ENCODE results near the gene PDLIM5. TPM values are rescaled to one million over a fixed set of nuclear protein-coding genes. Genes with fewer than 3 reads are reported as not detected.

PDLIM5 gene
- total RNA-seq, 2 experiments from 2014 or later: 6.3 to 12.6 TPM

DNA sequence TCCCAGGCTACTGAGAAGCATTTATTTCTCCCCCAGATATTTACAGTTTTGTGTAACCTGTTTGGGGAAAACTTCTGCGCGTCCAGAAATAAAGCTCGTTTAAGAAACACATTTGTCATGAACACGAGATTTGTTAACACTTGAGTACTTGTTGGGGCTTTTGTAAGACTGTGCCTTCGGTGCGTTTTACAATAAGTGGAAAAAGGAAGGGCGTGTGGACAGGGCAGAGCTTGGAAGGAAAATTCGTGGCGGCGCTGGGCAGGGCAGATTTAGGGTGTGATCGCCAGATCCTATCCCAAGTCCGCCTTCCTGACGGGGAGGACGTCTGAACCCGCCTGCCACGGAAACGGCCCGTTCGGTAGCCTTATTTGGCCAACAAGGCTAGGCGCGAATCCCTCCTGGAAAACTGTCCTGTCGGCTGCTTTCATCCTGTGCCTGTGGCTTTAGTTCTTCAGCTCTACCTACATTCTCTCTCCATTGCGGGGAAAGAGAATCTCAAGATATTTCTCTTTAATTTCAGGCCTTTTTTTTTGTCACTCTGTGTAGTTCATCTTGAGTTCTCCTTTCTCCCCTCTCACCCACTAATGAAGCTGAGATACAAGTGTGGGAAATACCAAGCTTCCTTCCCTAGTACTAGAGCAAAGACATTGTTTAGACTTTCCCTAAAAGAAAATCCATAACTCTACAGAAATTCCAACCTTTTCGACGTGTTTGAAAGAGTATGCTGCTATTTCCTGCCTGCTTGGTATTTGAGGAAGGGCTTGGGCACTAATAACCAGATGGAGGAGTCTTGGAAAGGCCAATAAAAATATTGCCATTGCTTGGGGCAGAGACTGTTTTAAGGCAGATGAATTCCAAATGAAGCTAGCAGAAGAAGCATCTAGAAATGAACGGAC lies 982 bp downstream of the PDLIM5 start:
- peak overlapping the region; percentile 100 for H2AFZ ChIP-seq (ENCODE audit: low read length)
- peak overlapping the region; percentile 81 for H3K4me3 ChIP-seq (ENCODE audit: low read depth, low read length, poor library complexity, severe bottlenecking)
- no peaks in the 10 kb centered on the region for H3K9me2 ChIP-seq (ENCODE audit: insufficient read depth, low read length)
- intact Hi-C loops (cut with micrococcal nuclease; ENCODE audit: unreplicated experiment): loop anchor here (5.0 kb wide), 1 partner anchor 245 kb away; the partner anchor contains the start of gene SMARCAD1
- H3K4me1 ChIP-seq (ENCODE audit: insufficient read depth, low read length, poor library complexity, severe bottlenecking): peaks cover 19% of the 10 kb centered on the region
- TF ChIP-seq EZH2phosphoT487 (IDR thresholded peaks at IDR 0.05; ENCODE audit: borderline replicate concordance, low read depth, low read length): no peak
- TF ChIP-seq, protein P1, sequence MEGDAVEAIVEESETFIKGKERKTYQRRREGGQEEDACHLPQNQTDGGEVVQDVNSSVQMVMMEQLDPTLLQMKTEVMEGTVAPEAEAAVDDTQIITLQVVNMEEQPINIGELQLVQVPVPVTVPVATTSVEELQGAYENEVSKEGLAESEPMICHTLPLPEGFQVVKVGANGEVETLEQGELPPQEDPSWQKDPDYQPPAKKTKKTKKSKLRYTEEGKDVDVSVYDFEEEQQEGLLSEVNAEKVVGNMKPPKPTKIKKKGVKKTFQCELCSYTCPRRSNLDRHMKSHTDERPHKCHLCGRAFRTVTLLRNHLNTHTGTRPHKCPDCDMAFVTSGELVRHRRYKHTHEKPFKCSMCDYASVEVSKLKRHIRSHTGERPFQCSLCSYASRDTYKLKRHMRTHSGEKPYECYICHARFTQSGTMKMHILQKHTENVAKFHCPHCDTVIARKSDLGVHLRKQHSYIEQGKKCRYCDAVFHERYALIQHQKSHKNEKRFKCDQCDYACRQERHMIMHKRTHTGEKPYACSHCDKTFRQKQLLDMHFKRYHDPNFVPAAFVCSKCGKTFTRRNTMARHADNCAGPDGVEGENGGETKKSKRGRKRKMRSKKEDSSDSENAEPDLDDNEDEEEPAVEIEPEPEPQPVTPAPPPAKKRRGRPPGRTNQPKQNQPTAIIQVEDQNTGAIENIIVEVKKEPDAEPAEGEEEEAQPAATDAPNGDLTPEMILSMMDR (conservative IDR thresholded peaks at IDR 0.05; ENCODE audit: low read length): no peak
- H3K4me2 ChIP-seq (ENCODE audit: low read length): peak overlapping the region; percentile 99
- H3K79me2 ChIP-seq (ENCODE audit: insufficient read depth, low read depth, low read length): no peaks in the 10 kb centered on the region
- no peaks in the 10 kb centered on the region for H3K9me3 ChIP-seq (ENCODE audit: low read length)
- POLR2A ChIA-PET: no interaction called here
- H4K20me1 ChIP-seq (ENCODE audit: insufficient read depth, low read length): peaks cover 8% of the 10 kb centered on the region
- DNase-seq (ENCODE audit: low spot score): peak; percentile 1
- H3K36me3 ChIP-seq (ENCODE audit: insufficient read depth, low read length): no peaks in the 10 kb centered on the region
- CTCF ChIA-PET (ENCODE audit: unreplicated experiment): no interaction called here
- no peak overlapping the region for H3K27ac ChIP-seq (ENCODE audit: low read depth, low read length, poor library complexity, severe bottlenecking)
- TSS peak; percentile 54 for BruUV-seq (replicated peaks)

DNA sequence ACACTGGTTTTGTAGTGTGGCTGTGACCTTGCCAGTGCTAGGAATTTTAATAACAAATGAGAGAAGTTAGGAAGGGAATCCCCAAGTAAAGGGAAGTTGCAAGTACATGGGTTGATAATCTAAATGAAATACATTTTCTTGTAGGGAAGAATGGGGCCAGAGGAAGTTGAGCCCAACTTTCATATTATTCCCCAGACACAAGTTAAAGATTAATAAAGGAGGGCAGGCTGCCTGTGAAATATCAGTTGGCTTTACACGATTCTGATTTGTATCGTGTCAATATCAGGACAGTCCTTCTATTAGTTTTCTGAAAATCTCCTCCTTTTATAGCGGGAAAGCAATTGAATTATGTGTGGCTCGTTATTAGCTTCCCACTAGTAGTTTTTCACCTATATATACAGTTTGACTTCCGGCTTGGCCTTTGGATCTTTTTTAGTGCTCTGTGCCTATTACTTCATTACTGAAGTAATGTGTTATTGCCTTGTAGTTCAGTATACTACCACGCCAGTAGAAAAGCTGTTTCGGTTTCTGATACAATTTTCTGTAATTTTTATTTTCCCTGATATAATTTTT lies 1.7 kb downstream of the PDLIM5 start:
- H3K4me3 ChIP-seq (ENCODE audit: low read depth, low read length, poor library complexity, severe bottlenecking): peak overlapping the region; percentile 81
- peaks cover 8% of the 10 kb centered on the region for H4K20me1 ChIP-seq (ENCODE audit: insufficient read depth, low read length)
- H3K27ac ChIP-seq (ENCODE audit: low read depth, low read length, poor library complexity, severe bottlenecking): no peak overlapping the region
- H2AFZ ChIP-seq (ENCODE audit: low read length): no peak overlapping the region; the same call in 1 of the 2 replicates
- H3K9me2 ChIP-seq (ENCODE audit: insufficient read depth, low read length): no peaks in the 10 kb centered on the region
- no peaks in the 10 kb centered on the region for H3K79me2 ChIP-seq (ENCODE audit: insufficient read depth, low read depth, low read length)
- DNase-seq (ENCODE audit: low spot score): no peak
- ChIA-PET POLR2A (interaction anchor here (0.8 kb wide), 1 partner anchor 98 kb away, joined by 4 read pairs; no protein-coding TSS in a partner anchor), CTCF (ENCODE audit: unreplicated experiment) (no interaction called here)
- intact Hi-C loops (cut with micrococcal nuclease; ENCODE audit: unreplicated experiment): loop anchor here (5.0 kb wide), 1 partner anchor 246 kb away; the partner anchor contains the start of gene SMARCAD1
- no TSS peak for BruUV-seq (replicated peaks)
- H3K9me3 ChIP-seq (ENCODE audit: low read length): no peaks in the 10 kb centered on the region
- H3K4me1 ChIP-seq (ENCODE audit: insufficient read depth, low read length, poor library complexity, severe bottlenecking): peaks cover 19% of the 10 kb centered on the region
- H3K4me2 ChIP-seq (ENCODE audit: low read length): peak overlapping the region; percentile 99
- TF ChIP-seq, protein P1 (conservative IDR thresholded peaks at IDR 0.05; ENCODE audit: low read length): no peak
- TF ChIP-seq EZH2phosphoT487 (IDR thresholded peaks at IDR 0.05; ENCODE audit: borderline replicate concordance, low read depth, low read length): no peak
- H3K36me3 ChIP-seq (ENCODE audit: insufficient read depth, low read length): no peaks in the 10 kb centered on the region
